GF-D8 (cell line): ENCODE measurements around the gene DBR1.
"Not testable (repeated sequence)": the region's sequence is repeated elsewhere in the genome, so short reads cannot be mapped to it uniquely, and the experiment has no call there.

ENCODE experiments used
- DNase-seq: peaks from one replicate; lab custom pipeline; 2025; lab: John Stamatoyannopoulos, UW

Gene DBR1

DNA sequence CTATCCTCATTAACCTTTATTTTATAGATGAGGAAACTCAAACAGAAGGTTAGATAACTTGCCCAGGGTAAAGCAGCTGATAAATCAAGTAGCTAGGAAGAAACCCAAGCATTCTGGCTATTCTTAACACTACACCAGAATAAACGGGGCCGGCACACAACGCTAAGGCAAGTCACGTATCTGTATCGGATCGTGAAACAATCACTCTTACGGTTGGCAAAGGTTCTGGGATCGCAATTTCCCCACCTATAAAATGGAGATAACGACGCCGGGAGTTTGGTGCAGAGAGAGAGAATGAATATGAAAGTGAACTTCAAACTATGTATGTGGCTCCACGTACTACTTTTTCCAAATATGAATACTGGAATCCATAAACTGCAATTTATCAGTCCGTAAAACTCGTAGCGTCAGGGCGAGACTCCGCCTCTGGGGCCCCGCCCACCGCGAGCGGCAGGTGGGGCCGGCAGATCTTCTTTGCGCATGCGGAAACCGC is 12.1 kb upstream of the DBR1 start:
- peak; percentile 79 for DNase-seq

DNA sequence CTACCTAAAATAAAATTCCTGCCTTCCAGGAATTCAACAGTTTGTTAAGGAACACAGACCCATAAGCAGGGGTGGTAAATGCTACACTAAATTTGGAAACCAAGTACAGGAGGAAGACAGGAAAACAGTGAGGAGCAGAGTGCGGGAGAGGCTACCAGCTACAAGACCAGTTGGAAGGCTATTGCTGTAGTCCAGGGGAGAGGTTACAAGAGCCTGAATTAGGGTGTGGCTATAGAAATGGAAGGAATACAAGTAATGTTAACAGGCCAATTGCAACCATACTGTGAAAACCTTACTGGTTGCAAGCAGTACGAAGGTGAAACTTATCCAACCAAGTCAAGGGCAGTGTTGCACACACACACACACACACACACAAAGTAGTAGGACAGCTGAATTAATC is 11.5 kb upstream of the DBR1 start:
- no peak for DNase-seq

- no peak for DNase-seq
Observed at GRCh38 chr3:138184994-138185393, 10.3 kb upstream of the DBR1 start.

DNA sequence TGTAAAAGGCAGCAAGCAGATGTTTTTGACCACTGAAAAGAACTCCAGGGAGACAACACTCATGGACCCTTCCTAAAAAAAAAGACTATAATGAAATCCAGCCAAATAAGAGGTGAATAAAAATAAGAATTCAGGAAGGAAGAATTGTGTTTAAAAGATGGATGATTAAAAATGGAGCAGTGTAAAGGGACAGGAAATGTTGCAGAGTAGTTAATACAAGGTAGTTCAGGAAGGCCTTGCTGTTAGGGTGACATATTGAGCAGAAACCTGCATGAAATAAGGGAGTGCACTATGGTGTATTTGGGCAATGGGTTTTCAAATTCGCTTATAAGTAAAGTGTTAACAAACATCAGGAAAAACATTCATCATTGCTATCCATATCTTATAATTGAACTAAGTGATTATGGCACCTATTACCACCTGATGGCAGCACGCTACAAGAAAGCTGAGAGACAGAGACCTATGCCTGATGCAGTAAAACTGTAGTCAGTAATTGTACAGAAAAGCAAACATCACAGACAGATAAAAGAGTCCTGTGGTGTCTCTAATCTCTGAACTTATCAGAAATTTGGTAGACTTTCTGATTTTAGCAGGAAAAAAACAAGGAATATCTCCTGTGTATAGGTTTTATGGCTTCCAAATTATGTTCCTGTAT is 5.8 kb upstream of the DBR1 start:
- peak; percentile 23 for DNase-seq

DNA sequence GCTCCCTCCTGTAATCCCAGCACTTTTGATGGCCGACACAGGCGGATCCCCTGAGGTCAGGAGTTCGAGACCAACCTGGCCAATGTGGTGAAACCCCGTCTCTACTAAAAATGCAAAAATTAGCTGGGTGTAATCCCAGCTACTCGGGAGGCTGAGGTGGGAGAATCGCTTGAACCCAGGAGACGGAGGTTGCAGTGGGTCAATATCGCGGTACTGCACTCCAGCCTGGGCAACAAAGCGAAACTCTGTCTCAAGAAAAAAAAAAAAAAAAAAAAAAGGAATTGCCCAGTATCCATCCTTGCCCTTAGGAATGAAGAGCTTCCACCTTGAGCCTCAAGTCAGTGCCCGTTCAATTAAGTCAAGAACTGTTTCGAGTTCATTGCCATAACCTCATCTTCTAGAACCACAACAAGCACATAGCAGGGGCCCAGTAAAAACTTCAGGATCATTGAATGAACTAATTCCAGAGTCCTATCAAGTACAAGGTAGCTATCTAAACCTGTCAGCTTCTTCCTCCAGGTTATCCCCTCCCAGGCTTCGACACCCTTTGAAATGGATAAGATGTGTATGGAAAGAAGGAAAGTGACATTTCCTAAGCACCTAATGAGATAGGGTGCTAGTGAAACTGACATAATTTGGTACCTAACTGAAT is 826 bp downstream of the DBR1 start:
- no peak for DNase-seq

DNA sequence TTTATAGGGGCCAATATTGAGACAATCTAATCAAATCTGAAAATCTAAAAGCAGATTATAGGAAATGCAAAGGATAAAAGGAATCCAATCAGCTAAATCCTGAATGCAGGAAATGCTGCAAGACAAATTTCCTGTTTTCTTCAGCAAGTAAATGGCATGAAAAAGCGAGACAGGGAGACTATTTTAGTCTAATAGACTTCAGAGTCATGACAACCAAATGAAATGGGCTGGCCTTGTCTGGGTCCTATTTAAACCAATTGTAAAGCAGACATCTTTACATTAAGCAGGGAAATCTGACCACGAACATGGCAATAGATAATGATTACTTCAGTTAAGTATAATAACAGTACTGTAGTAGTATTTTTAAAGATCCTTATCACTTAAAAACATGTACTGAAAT is 2.1 kb downstream of the DBR1 start:
- no peak for DNase-seq

DNA sequence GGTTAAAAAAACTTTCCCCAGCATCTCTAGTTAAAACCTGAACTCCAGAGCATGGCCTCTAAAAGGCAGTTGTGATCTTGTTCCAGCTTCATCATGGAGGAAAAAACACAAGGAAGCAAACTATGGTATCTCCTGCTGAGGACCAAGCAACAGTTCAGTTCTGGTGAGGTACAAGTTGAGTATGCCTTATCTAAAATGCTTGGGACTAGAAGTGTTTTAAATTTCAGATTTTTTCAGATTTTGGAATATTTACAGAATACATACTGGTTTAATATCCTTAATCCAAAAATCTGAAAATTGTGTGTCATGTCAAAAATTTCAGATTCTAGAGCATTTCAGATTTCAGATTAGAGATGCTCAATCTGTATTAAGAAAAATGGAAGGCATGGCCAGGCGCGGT is 9.7 kb downstream of the DBR1 start:
- DNase-seq: no peak

DNA sequence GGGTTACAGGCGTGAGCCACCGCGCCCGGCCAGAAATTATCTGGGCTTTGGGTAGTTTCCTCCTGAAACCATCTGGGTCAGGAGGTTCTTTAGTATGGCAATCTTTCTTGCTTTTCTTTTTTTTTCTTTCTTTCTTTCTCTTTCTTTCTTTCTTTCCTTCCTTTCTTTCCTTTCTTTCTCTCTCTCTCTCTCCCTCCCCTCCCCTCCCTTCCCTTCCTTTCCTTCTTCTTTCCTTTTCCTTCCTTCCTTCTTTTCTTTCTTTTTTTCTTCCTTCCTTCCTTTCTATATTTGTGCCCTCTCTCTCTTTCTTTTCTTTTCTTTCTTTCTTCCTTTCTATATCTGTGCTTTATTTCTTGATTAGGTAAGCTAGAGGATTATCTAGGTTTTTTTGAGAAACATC is 17.0 kb downstream of the DBR1 start:
- no peak for DNase-seq

DNA sequence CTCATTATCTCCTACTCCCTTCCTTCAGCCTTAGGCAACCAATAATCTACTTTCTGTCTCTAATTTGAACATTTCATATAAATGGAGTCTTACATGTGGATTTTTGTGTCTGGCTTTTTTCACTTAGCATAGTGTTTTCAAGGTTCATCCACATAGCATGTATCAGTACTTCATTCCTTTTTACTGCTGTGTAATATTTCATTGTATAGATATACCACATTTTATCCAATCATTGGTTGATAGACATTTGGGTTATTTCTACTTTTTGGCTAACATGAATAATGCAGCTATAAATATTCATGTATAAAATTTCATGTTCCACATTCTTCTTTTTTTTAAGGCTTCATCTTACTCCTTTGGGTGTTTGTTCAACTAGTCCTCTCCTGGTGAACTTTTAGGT is 20.2 kb downstream of the DBR1 start:
- DNase-seq: no peak

DNA sequence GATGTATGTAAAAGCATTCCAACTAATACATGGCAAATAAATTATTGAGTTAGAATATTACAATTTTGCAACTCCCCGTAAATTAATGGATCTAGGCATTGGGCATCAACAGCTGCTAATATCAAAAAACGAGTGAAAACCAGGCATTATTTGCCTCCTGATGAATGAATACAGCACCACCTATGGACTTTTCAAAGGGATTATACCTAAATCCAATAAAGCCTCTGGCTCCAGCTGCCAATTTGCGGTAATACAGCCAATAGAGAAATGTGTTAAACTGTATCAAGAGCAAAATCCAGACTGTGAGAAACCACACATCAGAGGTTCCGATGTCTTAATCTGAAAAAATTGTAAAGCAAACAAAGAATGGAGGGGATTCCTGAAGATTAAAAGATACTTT is 26.2 kb downstream of the DBR1 start:
- DNase-seq: peak; percentile 16

GRCh38 chr3:138142181-138142580 is 32.5 kb downstream of the DBR1 start:
- not testable (repeated sequence) for DNase-seq

DNA sequence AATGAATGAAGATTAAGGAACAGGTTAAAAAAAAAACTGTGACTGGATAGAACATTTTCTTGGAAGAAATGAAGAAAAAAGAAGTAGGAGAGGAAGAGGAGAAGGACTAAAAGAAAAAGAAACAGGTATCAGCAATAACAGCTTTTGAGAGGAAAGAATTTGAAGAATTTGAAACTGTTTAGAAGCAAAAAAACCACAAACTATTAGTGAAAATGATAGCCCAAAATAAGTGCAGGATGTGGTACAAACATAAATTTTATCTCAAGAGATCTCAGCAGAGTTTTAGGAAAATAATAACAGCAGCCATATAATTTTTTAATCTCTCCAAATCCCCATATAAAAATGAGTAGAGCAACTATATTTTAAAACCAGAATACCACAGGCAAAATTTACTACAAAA is 33.8 kb downstream of the DBR1 start:
- no peak for DNase-seq

GRCh38 chr3:138139691-138140090 is 35.0 kb downstream of the DBR1 start:
- DNase-seq: no peak

DNA sequence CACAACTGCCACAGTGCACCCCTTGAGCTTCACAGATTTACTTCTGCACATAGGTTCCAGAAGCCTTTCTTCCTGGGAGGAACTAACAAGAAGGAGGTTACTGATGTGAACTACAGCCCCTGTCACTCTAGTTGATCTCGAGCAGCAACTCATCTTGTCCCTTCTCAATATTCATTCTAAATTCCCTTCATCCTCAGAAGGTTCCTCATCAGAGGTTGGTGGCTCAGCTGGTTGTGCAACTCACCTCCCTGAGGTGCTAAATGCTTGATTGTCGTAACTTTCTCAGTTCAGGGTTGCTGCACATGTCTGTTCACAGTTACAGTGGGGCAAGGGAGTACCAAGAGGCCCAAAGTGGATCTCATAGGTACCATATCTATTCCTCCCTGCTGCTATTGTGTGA is 36.9 kb downstream of the DBR1 start:
- DNase-seq: peak; percentile 79

GRCh38 chr3:138136201-138136600 is 38.5 kb downstream of the DBR1 start:
- DNase-seq: peak; percentile 78

GRCh38 chr3:138135833-138136194 is 38.9 kb downstream of the DBR1 start:
- peak; percentile 61 for DNase-seq

GRCh38 chr3:138135146-138135832 is 39.4 kb downstream of the DBR1 start:
- peak; percentile 62 for DNase-seq

DNA sequence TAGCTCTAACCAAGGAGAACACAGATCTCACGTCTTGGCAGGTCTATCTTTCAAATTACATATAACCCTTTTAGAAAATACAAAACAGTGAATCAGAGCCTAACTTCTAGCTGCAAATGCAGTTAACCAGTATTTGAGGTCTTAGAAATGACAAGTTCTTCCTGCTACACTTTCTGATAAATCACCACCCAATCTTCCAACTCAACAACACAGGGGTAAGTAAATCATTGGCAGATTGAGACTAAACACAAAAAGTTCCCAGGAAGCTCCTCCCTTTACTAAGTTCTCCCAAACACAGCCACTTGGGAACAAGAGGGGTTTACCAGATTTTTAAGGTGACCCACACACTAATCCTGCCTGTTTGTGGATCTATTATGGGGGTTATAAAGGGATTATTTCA is 42.5 kb downstream of the DBR1 start, which contains the start of gene A4GNT:
TSS of gene A4GNT (minus strand) at position 152 of the 400 bp plus-strand sequence. CDS start 1,134 bp downstream, outside the sequence.
- no peak for DNase-seq

GRCh38 chr3:138127636-138128365 is 46.9 kb downstream of the DBR1 start:
- DNase-seq: peak; percentile 44

GRCh38 chr3:138125548-138126221 is 49.0 kb downstream of the DBR1 start:
- DNase-seq: peak; percentile 85

GRCh38 chr3:138124706-138125355 is 49.9 kb downstream of the DBR1 start:
- DNase-seq: no peak
